Activated CD4-positive, alpha-beta T cell treated with anti-CD3 and anti-CD28 coated beads for 36 hours (primary cell): ENCODE results near the gene AGPAT4. TPM values are rescaled to one million over a fixed set of nuclear protein-coding genes. Genes with fewer than 3 reads are reported as not detected.
"Not testable (repeated sequence)": the region's sequence is repeated elsewhere in the genome, so short reads cannot be mapped to it uniquely, and the experiment has no call there.

Experiments used
- ATAC-seq: fragments of 200-7000 bp; cut with Tn5 transposase; one replicate; pipeline ENCODE4 v1.10.0; 2021; ENCODE audit warnings: mild to moderate bottlenecking, moderate library complexity
- CTCF ChIA-PET: fragments of 350-600 bp; sonication (Branson Sonifier 250); formaldehyde crosslinking; loops from one replicate; lab custom pipeline; 2021; ENCODE audit warnings: antibody characterized with exemption; lab: Charles Lee
- POLR2A ChIA-PET: fragments of 350-600 bp; sonication (Branson Sonifier 250); formaldehyde crosslinking; loops from one replicate; lab custom pipeline; 2021; ENCODE audit warnings: antibody characterized with exemption, inconsistent platforms; lab: Charles Lee
- DNase-seq: peaks from one replicate; pipeline ENCODE4 v3.0.0-alpha.2; 2020
- H3K27ac Mint-ChIP-seq: one replicate; pipeline ENCODE4 v1.8.0; 2021; ENCODE audit warnings: mixed read lengths
- H3K27me3 Mint-ChIP-seq: one replicate; pipeline ENCODE4 v1.8.0; 2021; ENCODE audit warnings: mixed read lengths
- H3K36me3 Mint-ChIP-seq: one replicate; pipeline ENCODE4 v1.8.0; 2021; ENCODE audit warnings: low read depth, mixed read lengths
- H3K4me1 Mint-ChIP-seq: one replicate; pipeline ENCODE4 v1.8.0; 2021; ENCODE audit warnings: mixed read lengths
- H3K4me3 Mint-ChIP-seq: one replicate; pipeline ENCODE4 v1.8.0; 2021; ENCODE audit warnings: mild to moderate bottlenecking, moderate library complexity, mixed read lengths
- H3K9me3 Mint-ChIP-seq: one replicate; pipeline ENCODE4 v1.8.0; 2021; ENCODE audit warnings: low read depth, mixed read lengths
- intact Hi-C, 2 experiments: fragments of 100-400 bp; cut with DNase I in 1 of 2; cut with micrococcal nuclease in 1 of 2; formaldehyde crosslinking; loops; one replicate each; pipeline versions ENCODE4 v1.14.2 to v1.15.1; 2022 to 2024; cut with DNase I, micrococcal nuclease
- total RNA-seq, 2 experiments: library from RNA; stranded (reverse); gene quantifications; one replicate each; pipeline ENCODE4 v1.2.3, GENCODE V29; 2021

Gene AGPAT4
- total RNA-seq, 2 experiments from 2014 or later, result 4.7 to 5.0 TPM

- no peak for DNase-seq
- Mint-ChIP-seq H3K27me3 (no peaks in the 10 kb centered on the region), H3K4me3 (no peak overlapping the region), H3K36me3 (peaks cover 11% of the 10 kb centered on the region), H3K4me1 (peaks cover 35% of the 10 kb centered on the region), H3K9me3 (peaks cover 4% of the 10 kb centered on the region), H3K27ac (no peak overlapping the region)
- no peak for ATAC-seq
- CTCF ChIA-PET, result no interaction called here
- intact Hi-C loops, result loop anchor here in 1 of 2 experiments (5.0 kb wide), 2 partner anchors 143 to 147 kb away; no protein-coding TSS in a partner anchor
- POLR2A ChIA-PET, result no interaction called here
Observed at GRCh38 chr6:161225681-161226008, 48.2 kb downstream of the AGPAT4 start.

- H3K27me3 Mint-ChIP-seq, H3K4me3 Mint-ChIP-seq, H3K27ac Mint-ChIP-seq, POLR2A ChIA-PET, ATAC-seq, H3K9me3 Mint-ChIP-seq, CTCF ChIA-PET, DNase-seq: not testable (repeated sequence)
- intact Hi-C loops, result loop anchor here in 1 of 2 experiments (5.0 kb wide), 2 partner anchors 143 to 147 kb away; no protein-coding TSS in a partner anchor
- H3K4me1 Mint-ChIP-seq, result peaks cover 35% of the 10 kb centered on the region
- peaks cover 11% of the 10 kb centered on the region for H3K36me3 Mint-ChIP-seq
Observed at GRCh38 chr6:161224951-161225680, 48.7 kb downstream of the AGPAT4 start.

- no peak overlapping the region for H3K27ac Mint-ChIP-seq
- ChIA-PET CTCF (interaction anchor here (1.3 to 1.5 kb wide), 2 partner anchors 10 to 17 kb away, joined by 3 read pairs; no protein-coding TSS in a partner anchor), POLR2A (no interaction called here)
- peaks cover 4% of the 10 kb centered on the region for H3K9me3 Mint-ChIP-seq
- no peak for DNase-seq
- H3K36me3 Mint-ChIP-seq, result peaks cover 9% of the 10 kb centered on the region
- no peak for ATAC-seq
- H3K4me1 Mint-ChIP-seq, result peaks cover 26% of the 10 kb centered on the region
- no peaks in the 10 kb centered on the region for H3K27me3 Mint-ChIP-seq
- H3K4me3 Mint-ChIP-seq, result no peak overlapping the region
- intact Hi-C loops, result no loop called here
Observed at GRCh38 chr6:161223646-161224045, 50.2 kb downstream of the AGPAT4 start.

GRCh38 chr6:161222706-161223234, 51.1 kb downstream of the AGPAT4 start:
- peaks cover 4% of the 10 kb centered on the region for H3K9me3 Mint-ChIP-seq
- no peak overlapping the region for H3K4me3 Mint-ChIP-seq
- ATAC-seq (no peak), DNase-seq (no peak)
- H3K4me1 Mint-ChIP-seq, result peaks cover 20% of the 10 kb centered on the region
- peaks cover 6% of the 10 kb centered on the region for H3K36me3 Mint-ChIP-seq
- ChIA-PET POLR2A (no interaction called here), CTCF (interaction anchor here (1.5 kb wide), 1 partner anchor 16 kb away, joined by 3 read pairs; no protein-coding TSS in a partner anchor)
- intact Hi-C loops, result no loop called here
- no peaks in the 10 kb centered on the region for H3K27me3 Mint-ChIP-seq
- H3K27ac Mint-ChIP-seq, result no peak overlapping the region

GRCh38 chr6:161220346-161220745, 53.5 kb downstream of the AGPAT4 start:
- intact Hi-C loops, result no loop called here
- H3K4me3 Mint-ChIP-seq, result no peak overlapping the region
- peaks cover 4% of the 10 kb centered on the region for H3K4me1 Mint-ChIP-seq
- POLR2A ChIA-PET, result no interaction called here
- H3K36me3 Mint-ChIP-seq, result peaks cover 29% of the 10 kb centered on the region
- CTCF ChIA-PET, result no interaction called here
- no peaks in the 10 kb centered on the region for H3K27me3 Mint-ChIP-seq
- H3K27ac Mint-ChIP-seq, result no peak overlapping the region
- no peak for DNase-seq
- no peak for ATAC-seq
- peaks cover 7% of the 10 kb centered on the region for H3K9me3 Mint-ChIP-seq

GRCh38 chr6:161219680-161220079, 54.2 kb downstream of the AGPAT4 start:
- Mint-ChIP-seq H3K9me3 (peaks cover 3% of the 10 kb centered on the region), H3K4me3 (no peak overlapping the region), H3K27ac (no peak overlapping the region), H3K4me1 (no peaks in the 10 kb centered on the region), H3K27me3 (no peaks in the 10 kb centered on the region), H3K36me3 (peaks cover 28% of the 10 kb centered on the region)
- ATAC-seq (no peak), DNase-seq (no peak)
- intact Hi-C loops, result no loop called here
- CTCF ChIA-PET, result no interaction called here
- POLR2A ChIA-PET, result no interaction called here

- no peak for ATAC-seq
- Mint-ChIP-seq H3K36me3 (peaks cover 28% of the 10 kb centered on the region), H3K9me3 (peaks cover 6% of the 10 kb centered on the region), H3K27me3 (no peaks in the 10 kb centered on the region), H3K4me1 (no peaks in the 10 kb centered on the region), H3K4me3 (no peak overlapping the region), H3K27ac (no peak overlapping the region)
- intact Hi-C loops, result no loop called here
- CTCF ChIA-PET, result no interaction called here
- POLR2A ChIA-PET, result no interaction called here
- DNase-seq, result no peak
Observed at GRCh38 chr6:161218222-161218621, 55.6 kb downstream of the AGPAT4 start.

- no peak overlapping the region for H3K27ac Mint-ChIP-seq
- peaks cover 28% of the 10 kb centered on the region for H3K36me3 Mint-ChIP-seq
- intact Hi-C loops, result no loop called here
- H3K27me3 Mint-ChIP-seq, result no peaks in the 10 kb centered on the region
- H3K4me3 Mint-ChIP-seq, result no peak overlapping the region
- ATAC-seq (no peak), DNase-seq (no peak)
- ChIA-PET CTCF (no interaction called here), POLR2A (no interaction called here)
- H3K9me3 Mint-ChIP-seq, result peaks cover 6% of the 10 kb centered on the region
- H3K4me1 Mint-ChIP-seq, result no peaks in the 10 kb centered on the region
Observed at GRCh38 chr6:161217628-161218027, 56.2 kb downstream of the AGPAT4 start.

GRCh38 chr6:161216616-161217205, 57.1 kb downstream of the AGPAT4 start:
- H3K4me3 Mint-ChIP-seq, result no peak overlapping the region
- intact Hi-C loops, result no loop called here
- peaks cover 28% of the 10 kb centered on the region for H3K36me3 Mint-ChIP-seq
- DNase-seq, result no peak
- no peaks in the 10 kb centered on the region for H3K4me1 Mint-ChIP-seq
- no peak overlapping the region for H3K27ac Mint-ChIP-seq
- no peak for ATAC-seq
- no peaks in the 10 kb centered on the region for H3K27me3 Mint-ChIP-seq
- CTCF ChIA-PET, result no interaction called here
- peaks cover 8% of the 10 kb centered on the region for H3K9me3 Mint-ChIP-seq
- POLR2A ChIA-PET, result no interaction called here

- intact Hi-C loops, result no loop called here
- CTCF ChIA-PET, result no interaction called here
- Mint-ChIP-seq H3K27me3 (no peaks in the 10 kb centered on the region), H3K9me3 (peaks cover 13% of the 10 kb centered on the region), H3K27ac (no peak overlapping the region), H3K36me3 (peaks cover 28% of the 10 kb centered on the region), H3K4me3 (no peak overlapping the region), H3K4me1 (no peaks in the 10 kb centered on the region)
- DNase-seq (no peak), ATAC-seq (no peak)
- POLR2A ChIA-PET, result no interaction called here
Observed at GRCh38 chr6:161215876-161216615, 57.8 kb downstream of the AGPAT4 start.

- intact Hi-C loops, result no loop called here
- no peak for DNase-seq
- no peak overlapping the region for H3K4me3 Mint-ChIP-seq
- no peaks in the 10 kb centered on the region for H3K27me3 Mint-ChIP-seq
- ChIA-PET CTCF (interaction anchor here (0.6 kb wide), 1 partner anchor 177 kb away, joined by 3 read pairs; no protein-coding TSS in a partner anchor), POLR2A (no interaction called here)
- ATAC-seq, result no peak
- H3K36me3 Mint-ChIP-seq, result peaks cover 28% of the 10 kb centered on the region
- H3K4me1 Mint-ChIP-seq, result no peaks in the 10 kb centered on the region
- H3K9me3 Mint-ChIP-seq, result peaks cover 15% of the 10 kb centered on the region
- no peak overlapping the region for H3K27ac Mint-ChIP-seq
Observed at GRCh38 chr6:161215193-161215592, 58.7 kb downstream of the AGPAT4 start.
